HG02938 (cell line): ENCODE data around the gene CCDC66.

Experiments used
- ATAC-seq: cut with Tn5 transposase; IDR thresholded peaks from one replicate; pipeline ENCODE4 v1.9.1; 2021; ENCODE audit warnings: mild to moderate bottlenecking, moderate library complexity; ENCODE audit not compliant: unreplicated experiment

The CCDC66 gene

DNA sequence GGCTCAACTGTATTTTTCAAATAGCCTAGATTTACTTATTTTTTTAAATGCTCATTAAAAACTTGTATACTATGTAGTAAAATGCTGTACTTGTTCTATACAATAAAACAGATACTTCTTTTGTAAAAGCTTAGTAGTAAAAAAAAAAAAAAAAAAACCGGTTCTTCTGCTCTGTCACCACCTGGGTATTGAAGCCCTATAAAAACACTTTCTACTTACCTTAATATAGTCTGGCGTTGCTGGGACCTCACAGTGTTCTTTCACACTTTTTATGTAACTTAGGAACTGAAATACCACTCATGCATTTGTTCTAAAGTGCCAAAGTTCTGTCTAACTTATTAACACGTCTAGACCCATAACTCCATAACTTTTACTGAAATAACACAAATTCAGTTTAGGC lies 64.7 kb downstream of the CCDC66 start:
- no peak for ATAC-seq

DNA sequence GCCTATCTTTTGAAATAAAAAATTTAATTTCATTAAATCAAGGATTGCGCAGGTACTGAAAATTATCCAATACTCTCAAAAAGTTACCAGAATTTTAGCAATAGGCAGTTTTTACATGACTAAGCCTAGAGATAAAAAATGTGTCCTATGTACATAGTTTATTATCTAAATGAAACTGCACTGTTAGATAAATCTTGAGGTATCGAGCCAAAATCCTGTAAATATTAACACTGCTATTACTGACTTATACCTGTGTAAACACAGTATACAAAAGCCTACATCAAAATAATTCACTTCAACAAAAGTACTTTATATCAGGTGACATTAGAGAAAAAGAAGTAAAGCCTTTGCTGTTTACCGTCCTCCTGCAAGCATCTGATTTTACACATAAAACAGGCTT lies 65.4 kb downstream of the CCDC66 start:
- no peak for ATAC-seq

- ATAC-seq, result no peak
Measured at GRCh38 chr3:56624725-56625124, 67.8 kb downstream of the CCDC66 start.

- ATAC-seq, result peak; percentile 83
Measured at GRCh38 chr3:56629047-56629446, 72.1 kb downstream of the CCDC66 start.

- ATAC-seq, result peak; percentile 12
Measured at GRCh38 chr3:56629451-56629850, 72.5 kb downstream of the CCDC66 start.

GRCh38 chr3:56630966-56631365 lies 74.0 kb downstream of the CCDC66 start:
- no peak for ATAC-seq

DNA sequence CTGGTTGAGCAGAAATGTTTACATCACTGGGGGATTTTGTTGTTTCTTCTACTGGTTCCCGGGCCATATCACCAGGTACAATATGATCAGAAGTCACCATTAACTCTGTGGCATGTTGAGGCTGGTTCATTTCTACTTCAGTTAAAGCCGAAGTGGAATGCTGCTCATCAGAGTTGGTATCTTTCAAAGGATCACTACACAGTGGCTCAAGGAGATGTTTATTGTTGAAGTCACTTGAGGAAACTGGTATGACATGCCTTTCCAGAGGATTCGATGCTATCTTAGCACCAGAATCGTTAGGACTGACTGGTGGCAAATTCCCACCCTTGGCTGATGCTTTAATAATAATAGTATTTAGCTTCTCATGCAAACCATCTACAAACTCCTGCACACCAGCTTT lies 76.2 kb downstream of the CCDC66 start:
- ATAC-seq, result no peak

GRCh38 chr3:56633602-56634535 lies 76.9 kb downstream of the CCDC66 start:
- no peak for ATAC-seq

DNA sequence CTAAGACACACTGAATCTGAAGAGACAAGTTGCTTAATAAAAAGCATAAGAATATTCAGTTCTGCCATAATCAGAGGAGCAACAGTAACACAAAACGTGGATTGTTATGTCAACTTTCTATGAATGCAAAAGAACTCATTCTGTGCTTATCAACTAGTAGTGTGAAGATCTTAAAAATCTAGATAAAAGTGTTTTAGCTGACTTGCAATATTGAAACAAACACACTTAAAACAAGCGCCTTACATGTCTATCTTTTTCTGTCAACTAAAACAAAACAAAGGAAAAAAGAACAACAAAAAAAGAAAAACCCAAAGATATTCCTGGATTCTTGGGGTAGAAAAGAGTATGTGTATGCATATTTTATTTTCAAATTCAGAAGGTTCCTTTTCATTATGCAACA lies 88.4 kb downstream of the CCDC66 start:
- no peak for ATAC-seq

DNA sequence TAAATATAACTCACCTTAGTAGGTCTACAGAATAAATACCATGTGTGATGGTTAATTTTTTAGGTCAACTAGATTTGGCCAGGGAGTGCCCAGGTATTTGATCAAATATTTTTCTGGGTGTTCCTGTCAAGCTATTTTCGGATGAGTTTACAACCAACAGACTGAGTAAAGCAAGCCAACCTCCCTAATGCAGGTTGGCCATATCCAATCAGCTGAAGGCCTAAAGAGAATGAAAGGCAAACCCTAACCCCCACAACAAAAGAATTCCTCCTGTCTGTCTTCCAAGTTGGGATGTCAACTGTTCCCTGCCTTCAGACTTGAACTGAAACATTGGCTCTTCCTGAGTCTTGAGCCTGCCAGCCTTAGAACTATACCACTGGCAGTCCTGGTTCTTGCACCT lies 97.5 kb downstream of the CCDC66 start:
- no peak for ATAC-seq

DNA sequence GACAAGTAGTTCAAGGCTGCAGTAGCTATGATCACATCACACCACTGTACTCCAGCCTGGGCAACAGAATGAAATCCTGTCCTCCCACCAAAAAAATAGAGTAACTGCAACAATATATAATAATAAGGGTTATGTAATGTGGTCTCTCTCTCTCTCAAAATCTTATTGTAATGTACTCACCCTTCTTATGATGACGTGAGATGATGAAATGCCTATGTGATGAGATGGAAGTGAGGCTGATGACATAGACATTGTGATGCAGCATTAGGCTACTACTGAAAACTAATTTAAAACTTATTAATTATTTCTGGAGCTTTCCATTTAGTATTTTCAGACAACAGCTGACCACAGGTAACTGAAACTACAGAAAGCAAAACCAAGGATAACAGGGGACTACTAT lies 98.7 kb downstream of the CCDC66 start:
- no peak for ATAC-seq

GRCh38 chr3:56664823-56665222 lies 107.8 kb downstream of the CCDC66 start:
- no peak for ATAC-seq

GRCh38 chr3:56667973-56668579 lies 111.1 kb downstream of the CCDC66 start:
- no peak for ATAC-seq
